Measurements from ENCODE around the gene TMEM121.
"Not testable (repeated sequence)": the region's sequence is repeated elsewhere in the genome, so short reads cannot be mapped to it uniquely, and the experiment has no call there.

The TMEM121 gene

GRCh38 chr14:105563347-105563737, 37.0 kb downstream of the TMEM121 start:
- in situ Hi-C loops (cut with HindIII; ENCODE audit: low sequenced_read_pairs), result no loop called here

GRCh38 chr14:105564536-105564935, 38.2 kb downstream of the TMEM121 start:
- not testable (repeated sequence) for DNase-seq (ENCODE audit: low read depth, low spot score)

More at GRCh38 chr14:105563347-105563737, 37.0 kb downstream of the TMEM121 start:
- DNase-seq (ENCODE audit: low read depth, low spot score), result no peak
- no peak overlapping the region for H3K4me3 ChIP-seq (ENCODE audit: low read depth, low read length)
- TF ChIP-seq, protein P1, sequence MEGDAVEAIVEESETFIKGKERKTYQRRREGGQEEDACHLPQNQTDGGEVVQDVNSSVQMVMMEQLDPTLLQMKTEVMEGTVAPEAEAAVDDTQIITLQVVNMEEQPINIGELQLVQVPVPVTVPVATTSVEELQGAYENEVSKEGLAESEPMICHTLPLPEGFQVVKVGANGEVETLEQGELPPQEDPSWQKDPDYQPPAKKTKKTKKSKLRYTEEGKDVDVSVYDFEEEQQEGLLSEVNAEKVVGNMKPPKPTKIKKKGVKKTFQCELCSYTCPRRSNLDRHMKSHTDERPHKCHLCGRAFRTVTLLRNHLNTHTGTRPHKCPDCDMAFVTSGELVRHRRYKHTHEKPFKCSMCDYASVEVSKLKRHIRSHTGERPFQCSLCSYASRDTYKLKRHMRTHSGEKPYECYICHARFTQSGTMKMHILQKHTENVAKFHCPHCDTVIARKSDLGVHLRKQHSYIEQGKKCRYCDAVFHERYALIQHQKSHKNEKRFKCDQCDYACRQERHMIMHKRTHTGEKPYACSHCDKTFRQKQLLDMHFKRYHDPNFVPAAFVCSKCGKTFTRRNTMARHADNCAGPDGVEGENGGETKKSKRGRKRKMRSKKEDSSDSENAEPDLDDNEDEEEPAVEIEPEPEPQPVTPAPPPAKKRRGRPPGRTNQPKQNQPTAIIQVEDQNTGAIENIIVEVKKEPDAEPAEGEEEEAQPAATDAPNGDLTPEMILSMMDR (IDR thresholded peaks at IDR 0.05; ENCODE audit: low read depth, low read length), result no peak

DNA sequence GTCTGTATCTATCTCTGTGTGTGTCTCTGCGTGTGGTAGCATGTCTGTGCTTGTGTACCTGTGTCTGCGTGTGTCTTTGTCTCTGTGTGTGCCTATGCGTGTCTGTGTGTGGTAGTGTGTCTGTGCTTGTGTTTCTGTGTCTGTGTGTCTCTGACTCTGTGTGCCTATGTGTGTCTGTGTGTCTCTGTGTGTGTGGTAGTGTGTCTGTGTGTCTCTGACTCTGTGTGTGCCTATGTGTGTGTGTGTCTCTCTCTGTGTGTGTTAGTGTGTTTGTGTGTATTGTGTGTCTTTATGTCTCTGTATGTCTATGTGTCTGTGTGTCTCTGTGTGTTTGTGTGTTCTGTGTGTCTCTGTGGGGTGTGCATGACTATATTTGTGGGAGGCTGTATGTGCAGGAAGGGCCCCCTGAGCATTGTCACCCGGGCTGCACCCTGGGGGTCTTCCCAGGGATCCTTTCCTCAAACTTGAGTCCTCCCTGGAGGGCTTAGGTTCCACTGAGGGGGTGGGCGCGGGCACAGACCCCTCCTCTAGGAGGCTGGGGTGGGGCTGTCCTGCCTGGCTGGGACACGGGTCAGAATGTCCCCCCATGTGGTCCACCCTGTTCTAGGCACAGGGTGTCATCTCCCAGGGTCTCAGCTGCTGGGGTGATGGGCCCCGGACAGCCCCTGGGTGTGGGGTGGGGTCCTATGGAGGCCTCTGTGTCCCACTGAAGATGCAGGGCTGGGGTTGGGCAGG, 39.0 kb downstream of the TMEM121 start:
- DNase-seq (ENCODE audit: low read depth, low spot score); in situ Hi-C loops (cut with HindIII; ENCODE audit: low sequenced_read_pairs); H3K4me3 ChIP-seq (ENCODE audit: low read depth, low read length): not testable (repeated sequence)

More at GRCh38 chr14:105564536-105564935, 38.2 kb downstream of the TMEM121 start:
- H3K4me3 ChIP-seq (ENCODE audit: low read depth, low read length); in situ Hi-C loops (cut with HindIII; ENCODE audit: low sequenced_read_pairs): not testable (repeated sequence)

GRCh38 chr14:105566248-105567163, 40.1 kb downstream of the TMEM121 start:
- H3K4me3 ChIP-seq (ENCODE audit: low read depth, low read length); in situ Hi-C loops (cut with HindIII; ENCODE audit: low sequenced_read_pairs); DNase-seq (ENCODE audit: low read depth, low spot score): not testable (repeated sequence)

DNA sequence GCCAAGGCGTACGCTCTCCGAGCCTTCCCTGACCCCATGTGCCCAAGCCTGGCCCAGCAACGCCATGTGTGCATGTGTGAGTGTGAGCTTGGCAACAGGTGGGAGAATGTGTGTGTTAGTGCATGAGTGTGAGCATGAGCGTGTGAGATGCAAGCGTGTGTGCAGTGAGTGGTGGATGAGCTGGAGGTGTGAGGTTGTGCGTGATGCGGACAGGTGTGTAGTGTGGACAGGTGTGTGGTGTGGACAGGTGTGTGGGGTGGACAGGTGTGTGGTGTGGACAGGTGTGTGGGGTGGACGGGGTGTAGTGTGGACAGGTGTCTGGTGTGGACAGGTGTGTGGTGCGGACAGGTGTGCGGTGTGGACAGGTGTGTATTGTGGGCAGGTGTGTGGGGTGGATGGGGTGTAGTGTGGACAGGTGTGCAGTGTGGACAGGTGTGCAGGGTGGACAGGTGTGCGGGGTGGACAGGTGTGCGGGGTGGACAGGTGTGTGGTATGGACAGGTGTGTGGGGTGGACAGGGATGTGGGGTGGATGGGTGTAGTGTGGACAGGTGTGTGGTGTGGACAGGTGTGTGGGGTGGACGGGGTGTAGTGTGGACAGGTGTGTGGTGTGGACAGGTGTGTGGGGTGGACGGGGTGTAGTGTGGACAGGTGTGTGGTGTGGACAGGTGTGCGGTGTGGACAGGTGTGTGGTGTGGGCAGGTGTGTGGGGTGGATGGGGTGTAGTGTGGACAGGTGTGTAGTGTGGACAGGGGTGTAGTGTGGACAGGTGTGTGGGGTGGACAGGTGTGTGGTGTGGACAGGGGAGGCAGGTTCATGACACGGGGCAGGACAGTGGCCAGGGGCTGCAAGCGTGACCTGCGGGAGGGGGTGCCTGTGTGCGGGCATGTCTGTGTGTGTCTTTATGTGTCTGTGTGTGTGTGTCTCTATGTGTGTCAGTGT, 41.1 kb downstream of the TMEM121 start:
- DNase-seq (ENCODE audit: low read depth, low spot score); in situ Hi-C loops (cut with HindIII; ENCODE audit: low sequenced_read_pairs); H3K4me3 ChIP-seq (ENCODE audit: low read depth, low read length): not testable (repeated sequence)

DNA sequence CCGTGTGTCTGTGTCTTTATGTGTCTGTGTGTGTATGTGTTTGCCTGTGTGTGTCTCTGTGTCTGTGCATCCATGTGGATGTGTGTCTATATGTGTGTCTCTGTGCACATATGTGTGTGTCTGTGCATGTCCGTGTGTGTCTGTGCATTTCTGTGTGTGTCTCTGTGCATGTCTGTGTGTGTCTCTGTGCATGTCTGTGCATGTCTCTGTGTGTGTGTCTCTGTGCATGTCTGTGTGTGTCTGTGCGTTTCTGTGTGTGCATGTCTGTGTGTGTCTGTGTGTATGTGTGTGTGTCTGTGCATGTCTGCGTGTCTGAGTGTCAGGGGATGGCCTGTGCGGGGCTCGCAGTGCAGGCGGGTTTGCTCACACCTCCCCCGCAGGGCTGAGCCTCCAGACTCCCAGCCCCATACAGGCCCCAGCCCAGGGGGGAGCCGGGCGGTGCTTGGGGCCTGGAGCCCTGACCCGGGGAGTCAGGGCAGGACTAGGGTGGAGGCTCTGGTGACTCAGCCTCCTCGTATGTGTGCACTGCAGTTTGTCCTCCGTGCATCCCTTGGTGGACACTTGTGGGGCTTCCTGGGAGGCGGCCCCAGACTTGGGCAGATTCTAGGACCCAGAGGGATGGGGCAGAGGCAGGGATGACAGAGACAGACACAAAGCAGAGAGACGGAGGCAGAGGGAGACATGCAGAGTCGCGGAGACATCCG, 41.9 kb downstream of the TMEM121 start:
- in situ Hi-C loops (cut with HindIII; ENCODE audit: low sequenced_read_pairs); DNase-seq (ENCODE audit: low read depth, low spot score): not testable (repeated sequence)

DNA sequence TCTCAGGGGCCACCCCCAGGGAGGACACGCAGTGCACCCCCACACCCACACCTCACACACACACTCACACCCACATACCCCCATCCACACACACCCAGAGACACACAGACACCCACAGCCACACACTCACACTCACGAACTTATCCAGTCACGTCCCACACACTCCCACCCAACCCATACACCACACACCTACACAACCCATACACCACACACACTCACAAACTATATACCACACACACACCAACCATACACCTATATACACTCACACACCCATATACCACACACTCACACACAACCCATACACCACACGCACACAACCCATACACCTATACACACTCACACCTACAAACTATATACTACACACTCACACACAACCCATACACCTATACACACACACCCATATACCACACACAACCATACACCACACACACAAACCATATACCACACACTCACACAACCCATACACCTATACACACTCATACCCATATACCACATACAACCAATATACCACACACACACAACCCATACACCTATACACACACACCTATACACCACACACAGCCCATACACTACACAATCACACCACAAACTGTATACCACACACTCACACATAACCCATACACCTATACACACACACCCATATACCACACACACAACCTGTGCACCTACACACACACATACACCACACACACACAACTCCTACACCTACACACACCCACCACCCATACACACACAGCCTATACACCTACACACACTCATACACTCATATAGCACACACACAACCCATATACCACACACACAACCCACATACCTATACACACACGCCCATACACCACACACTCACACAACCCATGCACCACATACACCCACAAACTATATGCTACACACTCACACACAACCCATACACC, 42.7 kb downstream of the TMEM121 start:
- in situ Hi-C loops (cut with HindIII; ENCODE audit: low sequenced_read_pairs), result no loop called here
- no peak overlapping the region for H3K4me3 ChIP-seq (ENCODE audit: low read depth, low read length)
- TF ChIP-seq, protein P1 (IDR thresholded peaks at IDR 0.05; ENCODE audit: low read depth, low read length), result no peak
- DNase-seq (ENCODE audit: low read depth, low spot score), result no peak

More for the DNA sequence above, 41.9 kb downstream of the TMEM121 start:
- not testable (repeated sequence) for H3K4me3 ChIP-seq (ENCODE audit: low read depth, low read length)

GRCh38 chr14:105570482-105570881, 44.1 kb downstream of the TMEM121 start:
- in situ Hi-C loops (cut with HindIII; ENCODE audit: low sequenced_read_pairs), result no loop called here
- no peak overlapping the region for H3K4me3 ChIP-seq (ENCODE audit: low read depth, low read length)
- TF ChIP-seq, protein P1 (IDR thresholded peaks at IDR 0.05; ENCODE audit: low read depth, low read length), result no peak
- no peak for DNase-seq (ENCODE audit: low read depth, low spot score)

- H3K4me3 ChIP-seq (ENCODE audit: low read depth, low read length); DNase-seq (ENCODE audit: low read depth, low spot score); in situ Hi-C loops (cut with HindIII; ENCODE audit: low sequenced_read_pairs): not testable (repeated sequence)
These were observed 45.0 kb downstream of the TMEM121 start for GRCh38 chr14:105571181-105571951.

DNA sequence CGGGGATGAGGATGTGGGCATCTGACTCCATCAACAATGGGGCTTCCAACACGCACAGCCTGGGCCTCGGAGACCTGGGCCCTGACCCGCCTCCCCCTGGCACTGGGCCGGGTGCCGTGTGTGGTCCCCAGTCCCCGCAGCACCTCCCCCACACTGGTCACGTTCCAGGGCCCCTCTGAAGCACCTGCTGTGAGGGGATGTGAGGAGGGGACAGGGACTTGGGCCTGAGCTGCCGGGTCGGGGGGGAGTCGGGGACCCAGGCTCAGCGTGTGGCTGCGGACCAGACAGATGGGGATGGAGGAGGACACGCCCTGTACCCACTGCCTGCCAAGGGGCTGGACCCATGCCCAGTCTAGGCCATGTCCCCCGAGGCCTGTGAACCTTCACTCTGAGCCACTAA, 45.7 kb downstream of the TMEM121 start:
- H3K4me3 ChIP-seq (ENCODE audit: low read depth, low read length); in situ Hi-C loops (cut with HindIII; ENCODE audit: low sequenced_read_pairs); DNase-seq (ENCODE audit: low read depth, low spot score): not testable (repeated sequence)

- in situ Hi-C loops (cut with HindIII; ENCODE audit: low sequenced_read_pairs); DNase-seq (ENCODE audit: low read depth, low spot score); H3K4me3 ChIP-seq (ENCODE audit: low read depth, low read length): not testable (repeated sequence)
These were observed 47.5 kb downstream of the TMEM121 start for GRCh38 chr14:105573841-105574240.
